CD4-positive, alpha-beta T cell treated with Interleukin-6 for 4 hours (primary cell): ENCODE data around the gene DOCK10.

Experiments
- DNase-seq: peaks from one replicate; pipeline ENCODE4 v3.0.0-alpha.2; 2020; ENCODE audit warnings: mixed read lengths

The DOCK10 gene

GRCh38 chr2:224869601-224870233 lies 172.6 kb downstream of the DOCK10 start:
- DNase-seq = no peak

DNA sequence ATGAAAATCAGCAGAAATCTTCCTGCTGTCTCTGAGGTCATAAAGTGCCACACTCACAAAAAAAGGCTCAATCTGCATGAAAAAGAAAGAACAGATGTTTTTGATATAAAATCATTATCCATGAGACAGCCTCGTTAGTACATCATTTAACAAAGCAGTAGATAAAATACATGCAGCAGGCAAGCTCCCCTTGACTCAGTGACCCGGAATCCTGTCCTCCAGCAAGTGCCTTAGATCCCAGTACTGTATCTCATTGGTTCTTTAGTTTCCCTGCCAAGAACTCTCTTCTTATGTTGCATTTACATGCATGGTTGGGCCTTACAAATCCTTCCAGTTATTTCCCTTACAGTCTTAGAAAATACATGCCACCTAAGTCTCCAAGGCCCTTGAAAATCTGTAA lies 177.3 kb downstream of the DOCK10 start:
- DNase-seq = no peak

GRCh38 chr2:224861266-224861665 lies 181.0 kb downstream of the DOCK10 start:
- DNase-seq = no peak

- no peak for DNase-seq
Observed at GRCh38 chr2:224860786-224861185, 181.5 kb downstream of the DOCK10 start.

- no peak for DNase-seq
Observed at GRCh38 chr2:224851811-224852210, 190.5 kb downstream of the DOCK10 start.

GRCh38 chr2:224850081-224850480 lies 192.2 kb downstream of the DOCK10 start:
- DNase-seq = no peak

- DNase-seq = no peak
Observed at GRCh38 chr2:224849264-224849663, 193.0 kb downstream of the DOCK10 start.

DNA sequence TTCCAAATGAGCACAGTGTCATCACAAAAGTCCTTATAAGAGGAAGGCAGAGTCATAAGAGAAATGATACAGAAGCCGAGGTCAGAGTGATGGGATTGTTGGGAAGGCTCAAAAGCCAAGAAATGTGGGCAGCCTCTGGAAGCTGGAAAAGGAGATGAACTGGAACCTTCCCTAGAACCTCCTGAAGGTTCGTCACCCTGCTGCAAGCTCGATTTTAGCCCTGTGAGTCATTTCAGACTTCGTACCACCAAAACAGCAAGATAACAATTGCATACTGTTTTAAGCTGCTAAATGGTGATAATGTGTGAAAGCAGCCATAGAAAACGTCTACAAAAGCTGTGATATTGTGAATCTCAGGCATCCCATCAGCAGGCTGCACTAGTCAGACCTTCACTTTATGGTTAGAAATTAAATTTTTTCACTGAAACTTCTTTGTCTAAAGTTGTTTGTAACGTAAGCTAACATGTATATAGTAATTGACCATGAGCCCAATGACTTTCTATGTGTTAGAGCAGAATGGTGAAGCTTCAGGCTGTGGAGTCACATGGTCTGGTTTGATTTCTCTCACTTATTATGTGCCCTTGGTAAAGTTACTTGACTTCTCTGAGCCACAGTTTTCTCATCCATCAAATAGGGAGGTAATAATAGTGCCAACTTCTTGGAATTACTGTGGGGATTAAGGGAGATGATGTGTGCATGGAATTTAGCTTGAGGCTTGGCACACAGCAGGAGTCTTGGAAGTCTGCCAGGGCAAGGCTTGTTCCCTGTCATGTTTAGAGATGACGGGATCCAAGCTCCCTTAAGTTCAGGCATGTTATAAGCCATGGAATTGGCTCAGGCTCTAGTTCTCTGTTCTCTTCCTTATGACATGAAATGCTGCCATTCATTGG lies 194.1 kb downstream of the DOCK10 start:
- no peak for DNase-seq

DNA sequence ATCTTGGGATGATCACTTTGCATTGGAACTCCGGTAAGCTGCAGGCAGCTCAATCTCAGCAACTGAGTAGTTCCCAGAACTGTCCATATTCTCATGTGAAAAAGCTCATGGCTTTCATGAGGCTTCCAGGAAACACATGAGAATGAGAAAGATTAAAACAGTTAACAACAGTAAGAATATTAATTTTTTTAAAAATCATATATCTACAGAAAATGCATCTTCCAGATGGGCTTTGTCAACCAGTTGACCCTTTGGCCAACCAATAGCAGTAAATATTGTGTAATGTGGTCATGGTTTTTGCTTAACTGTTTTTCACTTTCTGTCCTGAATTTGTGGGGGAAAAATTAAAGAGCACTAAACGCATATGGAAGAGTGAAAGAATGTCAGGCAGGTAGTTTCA lies 194.9 kb downstream of the DOCK10 start:
- no peak for DNase-seq

DNA sequence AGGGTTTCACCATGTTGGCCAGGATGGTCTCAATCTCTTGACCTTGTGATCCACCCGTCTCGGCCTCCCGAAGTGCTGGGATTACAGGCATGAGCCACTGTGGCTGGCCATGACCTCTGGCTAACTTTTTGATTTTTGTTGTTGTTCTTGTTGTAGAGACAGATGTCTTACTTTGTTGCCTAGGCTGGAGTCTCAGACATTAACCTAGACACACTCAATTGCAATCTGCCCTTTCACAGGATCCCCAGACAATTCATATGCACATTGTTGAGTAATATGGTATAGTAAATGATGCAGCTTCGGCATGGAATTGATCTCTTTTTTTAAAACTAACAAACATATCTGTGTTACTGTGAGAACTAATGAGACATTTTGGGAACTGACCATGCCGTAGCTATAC lies 195.6 kb downstream of the DOCK10 start:
- DNase-seq = no peak

DNA sequence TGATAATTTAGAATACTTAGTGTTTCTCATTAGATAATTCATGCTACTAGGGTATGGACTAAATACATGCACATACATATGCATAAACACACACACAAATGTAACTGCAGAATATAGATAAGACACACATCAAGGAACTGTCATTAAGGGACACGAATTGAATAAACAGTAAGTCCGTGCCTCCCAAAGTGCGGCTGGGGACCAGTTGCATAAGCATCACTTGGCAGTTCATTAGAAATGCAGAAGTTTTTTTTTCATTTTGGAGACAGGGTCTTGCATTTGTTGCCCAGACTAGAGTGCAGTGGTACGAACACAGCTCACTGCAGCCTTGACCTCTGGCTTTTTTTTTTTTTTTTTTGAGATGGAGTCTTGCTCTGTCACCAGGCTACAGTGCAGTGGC lies 196.1 kb downstream of the DOCK10 start:
- no peak for DNase-seq

GRCh38 chr2:224843141-224843540 lies 199.1 kb downstream of the DOCK10 start:
- no peak for DNase-seq

- DNase-seq = no peak
Observed at GRCh38 chr2:224841910-224842309, 200.4 kb downstream of the DOCK10 start.

DNA sequence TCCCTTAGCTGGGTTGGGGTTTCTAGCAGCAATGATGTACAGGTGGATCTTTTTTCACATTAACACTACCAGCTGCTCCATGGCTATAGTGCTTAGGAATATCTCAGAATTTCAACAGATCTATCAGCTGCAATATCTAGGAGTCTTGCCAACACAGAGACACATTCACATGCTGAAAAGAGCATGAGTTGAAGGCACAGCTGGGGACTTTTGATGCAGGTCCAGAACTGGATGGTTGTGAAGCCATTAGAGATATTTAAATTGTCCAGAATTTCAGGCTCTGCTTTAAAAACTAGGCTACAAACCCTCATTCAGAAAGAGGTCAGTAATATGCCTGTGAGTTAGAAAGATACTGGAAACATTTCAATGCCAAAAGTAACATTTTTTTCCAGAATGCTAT lies 203.9 kb downstream of the DOCK10 start:
- no peak for DNase-seq

DNA sequence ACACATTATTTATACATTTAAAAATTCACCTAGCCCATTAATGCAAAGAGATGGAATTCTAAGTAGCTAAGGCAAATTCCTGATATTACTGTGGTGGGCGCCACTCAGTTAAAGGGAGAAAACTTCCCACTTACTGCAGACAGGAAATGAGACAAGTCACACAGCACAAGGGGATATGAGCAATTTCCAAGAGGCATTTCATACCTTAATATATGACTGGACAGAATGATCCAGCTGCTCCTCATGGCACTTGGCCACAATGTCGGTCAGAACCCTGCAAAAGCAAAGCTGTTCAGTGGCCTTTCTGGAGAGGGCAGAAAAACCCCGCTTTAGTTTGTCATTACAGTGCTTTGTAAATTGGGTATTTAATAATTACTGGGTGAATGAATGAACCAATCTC lies 204.7 kb downstream of the DOCK10 start:
- DNase-seq = no peak

GRCh38 chr2:224837066-224837465 lies 205.2 kb downstream of the DOCK10 start:
- no peak for DNase-seq

- no peak for DNase-seq
Observed at GRCh38 chr2:224836263-224836662, 206.0 kb downstream of the DOCK10 start.

DNA sequence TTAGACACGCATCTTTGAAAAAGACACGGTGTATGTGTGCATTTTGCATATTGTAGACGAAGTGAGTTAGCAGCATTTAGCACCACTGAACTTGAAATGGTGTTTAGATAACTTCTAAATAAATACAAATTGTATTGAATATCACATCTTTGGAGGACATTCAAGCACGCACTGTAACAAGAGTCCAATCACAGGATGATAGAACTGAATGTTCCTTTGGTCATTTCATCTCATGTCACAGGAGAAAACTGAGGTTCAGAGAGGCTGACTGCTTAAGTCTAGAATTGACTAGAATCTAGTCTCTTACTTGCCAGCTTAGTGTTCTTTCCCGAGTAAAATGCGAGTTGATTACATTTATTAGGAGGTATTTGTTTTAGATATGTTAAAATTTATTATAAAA lies 206.9 kb downstream of the DOCK10 start:
- DNase-seq = no peak

GRCh38 chr2:224833986-224834385 lies 208.3 kb downstream of the DOCK10 start:
- no peak for DNase-seq

- no peak for DNase-seq
Observed at GRCh38 chr2:224832207-224832606, 210.1 kb downstream of the DOCK10 start.

DNA sequence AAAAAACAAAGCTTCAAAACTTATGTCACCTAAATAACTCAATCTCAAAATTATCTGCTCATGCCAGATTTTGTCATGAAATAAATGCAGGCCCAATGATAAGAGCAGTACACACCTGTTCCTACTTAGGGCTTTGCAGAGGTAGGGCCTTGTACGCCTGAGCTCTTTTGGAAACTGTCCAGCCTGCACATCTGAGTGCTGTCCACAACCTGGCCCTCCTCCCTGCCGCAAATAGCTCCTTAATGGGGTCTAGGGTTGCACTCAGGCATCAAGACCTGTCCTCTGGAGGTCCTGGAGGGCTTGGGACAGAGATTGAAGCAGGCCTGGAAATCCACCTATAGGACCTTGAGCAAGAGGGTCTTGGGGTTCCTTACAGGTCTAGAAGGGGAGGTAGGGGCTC lies 210.7 kb downstream of the DOCK10 start:
- DNase-seq = no peak

GRCh38 chr2:224820283-224820991 lies 221.8 kb downstream of the DOCK10 start:
- DNase-seq = no peak

- no peak for DNase-seq
Observed at GRCh38 chr2:224819075-224819474, 223.2 kb downstream of the DOCK10 start.

GRCh38 chr2:224817676-224818075 lies 224.6 kb downstream of the DOCK10 start:
- DNase-seq = no peak
